GM18526 (cell line): ENCODE data around the gene KRTAP5-10.
"Not testable (repeated sequence)": the region's sequence is repeated elsewhere in the genome, so short reads cannot be mapped to it uniquely, and the experiment has no call there.

ENCODE experiments used
- POLR2A ChIP-seq: IDR thresholded peaks from 3 replicates; pipeline ENCODE4 v1.6.1; 2011; ENCODE audit not compliant: insufficient read length; ENCODE audit errors: extremely low read depth

Gene KRTAP5-10, protein sequence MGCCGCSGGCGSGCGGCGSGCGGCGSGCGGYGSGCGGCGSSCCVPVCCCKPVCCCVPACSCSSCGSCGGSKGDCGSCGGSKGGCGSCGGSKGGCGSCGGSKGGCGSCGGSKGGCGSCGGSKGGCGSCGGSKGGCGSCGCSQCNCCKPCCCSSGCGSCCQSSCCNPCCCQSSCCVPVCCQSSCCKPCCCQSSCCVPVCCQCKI

DNA sequence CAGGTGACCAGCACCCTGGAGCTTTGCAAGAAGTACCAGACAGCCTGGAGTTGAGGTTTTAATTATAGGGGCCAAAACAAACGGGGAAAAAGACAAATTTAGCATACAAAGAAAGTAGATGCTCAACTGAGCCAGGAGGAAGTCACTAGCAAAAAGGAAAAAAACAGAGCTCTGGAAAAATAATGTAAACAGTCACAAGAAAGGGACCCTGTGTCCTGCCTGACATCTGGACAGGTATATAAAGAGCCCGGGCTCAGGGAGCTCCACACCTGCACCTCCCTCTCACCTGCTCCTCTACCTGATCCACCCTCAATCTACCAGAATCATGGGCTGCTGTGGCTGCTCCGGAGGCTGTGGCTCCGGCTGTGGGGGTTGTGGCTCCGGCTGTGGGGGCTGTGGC is at the start of gene KRTAP5-10:
Gene KRTAP5-10, plus strand, starts transcription at position 301 of the 400 bp plus-strand sequence. Its CDS starts 25 bp downstream, at position 326.
- TF ChIP-seq POLR2A = no peak

DNA sequence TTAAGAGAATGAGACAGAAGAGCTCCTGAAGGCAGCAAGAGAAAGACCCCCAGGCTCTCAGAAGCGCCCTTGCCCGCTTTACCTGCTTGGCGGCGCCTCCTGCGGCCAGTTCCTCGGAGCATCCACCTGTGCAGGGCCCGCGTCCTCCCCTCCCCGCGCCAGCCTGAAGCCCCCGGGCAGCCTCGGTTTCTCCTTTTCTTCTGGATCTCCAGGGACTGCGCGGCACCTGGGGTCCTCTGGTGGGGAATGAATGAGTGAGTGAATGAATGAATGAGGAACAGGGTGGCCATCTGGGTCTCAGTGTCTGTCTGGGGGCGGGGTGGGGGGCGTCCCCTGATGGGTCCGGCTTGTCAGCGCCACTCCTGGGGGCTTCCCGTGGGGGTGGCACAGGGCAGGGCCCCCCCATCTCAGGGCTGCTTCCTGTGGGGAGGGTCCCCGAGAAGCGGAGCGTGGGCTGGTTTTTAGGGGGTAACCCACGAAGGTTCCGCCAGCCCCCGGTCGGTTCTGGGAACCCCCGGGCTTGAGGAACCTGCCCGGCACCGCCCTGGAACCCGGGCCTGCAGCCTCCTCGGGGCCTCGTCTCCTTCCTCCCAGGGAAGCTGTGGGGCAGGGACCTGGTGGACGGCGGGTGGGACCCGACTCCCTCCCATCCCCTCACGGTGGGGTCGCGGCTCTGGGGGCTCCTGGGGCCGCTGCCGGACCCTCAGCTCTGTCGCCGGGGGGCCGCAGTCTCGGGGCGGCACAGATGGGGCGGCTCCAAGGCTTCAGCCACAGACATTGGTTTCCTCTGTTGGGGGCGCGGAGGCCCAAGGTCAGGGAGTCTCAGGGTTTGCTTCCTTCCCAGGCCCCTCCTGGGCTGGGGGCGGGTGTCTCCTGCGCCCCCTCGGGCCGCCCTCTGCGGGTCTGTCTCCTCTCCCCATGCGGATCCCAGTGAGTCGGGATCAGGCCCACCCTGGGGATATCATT is 46.6 kb upstream of the KRTAP5-10 start:
- no peak for TF ChIP-seq POLR2A

DNA sequence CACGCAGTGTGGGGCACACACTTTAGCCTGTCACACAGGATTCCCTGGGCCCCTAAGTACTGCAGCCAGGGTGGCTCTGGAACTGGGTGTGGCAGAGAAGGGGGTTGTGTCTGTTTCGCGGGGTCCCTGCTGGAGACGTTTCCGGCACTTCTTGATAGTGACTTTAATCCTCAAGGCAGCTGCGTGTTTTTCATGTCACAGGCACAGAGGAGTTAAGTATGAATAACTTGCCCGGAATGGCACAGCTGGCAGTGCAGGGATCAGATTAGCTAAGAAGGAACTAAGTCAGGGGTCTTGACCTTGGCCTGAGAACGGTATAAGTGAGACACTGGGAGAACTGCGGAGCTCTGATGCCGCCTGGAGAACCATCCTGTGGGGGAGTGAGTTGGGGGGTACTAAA is 45.8 kb upstream of the KRTAP5-10 start:
- TF ChIP-seq POLR2A = no peak

DNA sequence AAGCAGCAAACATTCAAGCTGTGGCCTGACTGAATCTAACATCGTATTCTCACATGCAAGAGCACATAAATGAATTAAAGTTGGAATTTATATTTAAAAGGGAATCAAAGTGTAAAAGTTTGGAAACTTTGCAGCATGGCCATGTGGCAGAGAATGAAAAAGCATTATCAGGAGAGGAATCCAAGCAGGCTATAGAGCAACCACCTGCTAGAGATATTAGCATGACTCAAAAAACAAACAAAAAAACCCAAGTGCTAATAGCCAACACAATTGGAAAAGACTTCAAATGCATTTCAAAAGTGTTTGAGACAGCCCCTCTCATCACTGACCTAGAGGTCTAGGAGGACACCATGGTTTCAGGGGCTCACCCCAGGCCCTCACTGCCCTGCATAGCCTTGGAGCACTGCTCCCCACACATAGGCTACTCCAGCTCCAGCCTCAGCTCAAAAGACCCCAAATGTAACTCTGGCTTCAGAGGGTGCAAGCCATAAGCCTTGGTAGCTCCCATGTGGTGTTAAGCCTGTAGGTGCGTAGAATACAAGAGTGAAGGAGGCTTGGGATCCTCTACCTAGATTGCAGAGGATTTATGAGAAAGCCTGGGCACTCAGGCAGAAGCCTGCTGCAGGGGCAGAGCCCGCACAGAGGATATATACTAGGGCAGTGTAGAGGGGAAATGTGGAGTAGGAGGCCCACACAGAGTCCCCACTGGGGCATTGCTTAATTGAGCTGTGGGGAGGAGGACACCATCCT is 40.0 kb upstream of the KRTAP5-10 start:
- no peak for TF ChIP-seq POLR2A

DNA sequence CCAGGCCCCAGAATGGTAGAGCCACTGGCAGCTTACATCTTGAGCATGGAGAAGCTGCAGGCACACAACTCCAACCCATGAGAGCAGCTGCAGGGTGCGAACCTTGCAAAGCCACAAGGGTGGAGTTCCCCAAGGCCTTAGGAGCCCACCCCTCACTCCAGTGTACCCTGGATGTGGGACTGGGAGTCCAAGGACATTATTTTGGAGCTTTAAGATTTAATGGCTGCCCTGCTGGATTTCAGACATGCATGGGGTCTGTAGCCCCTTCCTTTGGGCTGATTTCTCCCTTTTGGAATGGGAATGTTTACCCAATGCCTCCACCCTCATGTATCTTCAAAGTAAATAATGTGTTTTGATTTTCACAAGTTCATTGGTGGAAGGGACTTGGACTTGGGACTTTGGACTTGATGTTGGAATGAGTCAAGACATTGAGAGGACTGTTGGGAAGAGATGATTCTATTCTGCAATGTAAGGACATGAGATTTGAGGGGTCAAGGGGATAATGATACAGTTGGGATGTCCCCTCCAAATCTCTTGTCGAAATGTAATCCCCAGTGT is 39.3 kb upstream of the KRTAP5-10 start:
- no peak for TF ChIP-seq POLR2A

DNA sequence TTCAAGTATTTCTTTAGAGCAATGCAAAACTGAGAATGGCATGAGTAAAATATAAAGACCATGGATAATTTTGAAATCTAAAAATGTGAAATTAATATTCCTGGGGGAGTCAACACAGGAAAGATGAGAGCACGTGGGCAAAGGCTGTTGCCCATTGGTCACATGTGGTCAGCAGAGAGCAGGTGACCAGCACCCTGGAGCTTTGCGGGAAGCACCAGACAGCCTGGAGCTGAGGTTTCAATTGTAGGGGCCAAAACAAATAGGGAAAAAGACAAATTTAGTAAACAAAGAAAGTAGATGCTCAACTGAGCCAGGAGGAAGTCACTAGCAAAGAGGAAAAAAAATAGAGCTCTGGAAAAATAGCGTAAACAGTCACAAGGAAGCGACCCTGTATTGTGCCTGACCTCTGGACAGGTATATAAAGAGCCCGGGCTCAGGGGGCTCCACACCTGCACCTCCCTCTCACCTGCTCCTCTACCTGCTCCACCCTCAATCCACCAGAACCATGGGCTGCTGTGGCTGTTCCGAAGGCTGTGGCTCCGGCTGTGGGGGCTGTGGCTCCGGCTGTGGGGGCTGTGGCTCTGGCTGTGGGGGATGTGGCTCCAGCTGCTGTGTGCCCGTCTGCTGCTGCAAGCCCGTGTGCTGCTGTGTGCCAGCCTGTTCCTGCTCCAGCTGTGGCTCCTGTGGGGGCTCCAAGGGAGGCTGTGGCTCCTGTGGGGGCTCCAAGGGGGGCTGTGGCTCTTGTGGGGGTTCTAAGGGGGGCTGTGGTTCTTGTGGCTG is 38.4 kb upstream of the KRTAP5-10 start, which contains the start of gene KRTAP5-7:
Gene KRTAP5-7, plus strand, starts transcription at position 472 of the 780 bp plus-strand sequence. Its CDS starts 34 bp downstream, at position 506.
- not testable (repeated sequence) for TF ChIP-seq POLR2A

DNA sequence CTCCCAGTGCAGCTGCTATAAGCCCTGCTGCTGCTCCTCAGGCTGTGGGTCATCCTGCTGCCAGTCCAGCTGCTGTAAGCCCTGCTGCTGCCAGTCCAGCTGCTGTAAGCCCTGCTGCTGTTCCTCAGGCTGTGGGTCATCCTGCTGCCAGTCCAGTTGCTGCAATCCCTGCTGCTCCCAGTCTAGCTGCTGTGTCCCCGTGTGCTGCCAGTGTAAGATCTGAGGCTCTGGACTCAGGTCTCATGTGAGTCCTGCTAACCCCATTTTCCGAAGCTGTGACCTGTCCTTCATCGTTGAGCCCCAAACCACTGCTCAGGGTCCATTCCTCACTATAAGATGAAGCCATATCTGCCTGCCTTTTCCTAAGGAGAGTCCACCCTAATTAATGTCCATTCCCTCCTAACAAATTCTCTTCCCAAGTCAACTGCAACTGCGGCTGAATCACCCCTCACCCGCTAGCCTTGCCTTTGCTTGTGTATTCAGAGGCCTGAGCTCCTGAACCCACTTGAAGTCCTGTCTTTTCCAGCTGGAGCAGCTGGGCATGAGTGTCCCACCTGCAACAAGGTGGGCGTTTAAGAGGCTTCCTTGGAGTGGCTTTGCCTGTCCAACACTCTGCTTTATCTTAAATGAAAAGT is 37.7 kb upstream of the KRTAP5-10 start:
- no peak for TF ChIP-seq POLR2A

DNA sequence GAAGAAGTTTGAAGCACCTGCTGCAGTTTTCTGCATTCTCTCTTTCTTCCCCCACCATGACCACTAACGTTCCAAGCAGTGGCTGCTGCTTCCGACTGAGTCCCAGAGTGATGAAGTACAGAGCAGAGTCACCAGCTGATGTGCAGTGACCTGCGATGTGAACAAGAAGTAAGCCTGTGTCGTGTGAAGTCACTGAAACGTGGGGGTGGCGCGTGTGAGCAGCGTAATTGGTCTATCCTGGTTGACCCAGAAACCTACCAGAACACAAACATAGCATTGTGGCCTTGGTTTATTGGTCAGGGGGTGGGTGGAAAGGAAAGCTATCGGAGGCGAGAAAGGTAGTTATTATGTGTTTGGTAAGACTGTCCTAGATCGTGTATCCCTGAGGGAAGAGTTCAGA is 34.8 kb upstream of the KRTAP5-10 start:
- no peak for TF ChIP-seq POLR2A

DNA sequence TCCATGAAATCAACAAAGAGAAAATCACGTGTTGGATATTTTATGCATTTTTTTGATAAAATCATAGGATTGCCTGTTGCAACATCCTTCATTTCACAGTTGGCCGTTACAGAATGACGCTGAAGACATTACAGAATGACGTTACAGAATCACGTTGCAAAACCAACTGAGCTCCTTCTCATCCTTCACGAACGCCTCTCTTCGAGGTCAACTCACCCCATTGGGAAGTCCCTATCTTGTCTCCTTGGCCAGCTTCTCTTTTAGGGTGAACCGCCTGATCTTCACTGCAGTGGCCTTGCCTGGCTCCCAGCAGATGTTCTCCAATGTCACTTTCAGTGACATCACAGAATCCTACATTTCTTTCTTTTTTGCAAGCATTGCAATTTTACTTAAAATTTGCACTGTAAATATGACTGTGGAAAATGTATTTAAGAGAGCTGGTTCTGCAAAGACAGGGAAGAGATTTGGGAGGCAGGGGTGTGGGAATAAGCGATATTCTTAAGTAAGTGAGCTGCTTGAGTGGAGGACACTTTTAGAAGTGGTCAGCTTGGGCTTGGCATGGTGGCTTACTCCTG is 33.2 kb upstream of the KRTAP5-10 start:
- no peak for TF ChIP-seq POLR2A

DNA sequence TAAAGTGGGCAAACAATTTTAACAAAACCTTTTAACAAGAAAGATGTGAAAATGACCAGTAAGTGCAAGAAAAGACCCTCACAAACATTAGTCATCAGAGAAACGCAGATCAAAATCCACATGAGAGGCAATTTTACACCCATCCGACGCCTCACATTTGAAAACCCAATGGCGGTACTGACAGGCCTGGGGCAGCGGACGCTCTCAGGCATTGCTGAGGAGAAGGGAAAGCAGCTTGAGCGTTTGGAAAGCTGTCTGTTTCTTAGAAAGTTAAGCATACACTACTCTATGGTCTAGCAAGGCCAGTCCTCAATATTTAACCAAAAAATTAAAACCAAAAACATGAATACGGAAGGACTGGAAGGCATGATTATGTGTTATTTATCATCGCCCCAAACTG is 29.5 kb upstream of the KRTAP5-10 start:
- no peak for TF ChIP-seq POLR2A

DNA sequence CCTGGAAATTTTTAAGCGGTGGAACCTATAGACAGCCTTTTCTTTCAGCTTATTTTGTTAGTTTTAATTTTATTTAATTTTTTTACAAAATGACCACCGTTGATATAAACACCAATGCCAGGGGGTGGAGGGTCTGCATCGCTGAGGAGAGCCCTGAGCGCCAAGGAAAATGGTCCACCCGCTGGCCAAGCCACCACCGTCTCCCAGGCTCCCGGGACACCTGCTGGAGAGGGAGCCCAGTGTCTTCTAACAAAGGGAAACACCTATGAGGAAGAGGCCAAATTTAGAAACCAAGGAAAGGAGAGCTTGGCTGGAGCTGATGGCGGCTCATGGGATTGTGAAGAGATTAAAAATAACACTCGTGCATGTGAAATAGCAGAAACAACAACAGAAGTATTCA is 27.8 kb upstream of the KRTAP5-10 start:
- TF ChIP-seq POLR2A = no peak

DNA sequence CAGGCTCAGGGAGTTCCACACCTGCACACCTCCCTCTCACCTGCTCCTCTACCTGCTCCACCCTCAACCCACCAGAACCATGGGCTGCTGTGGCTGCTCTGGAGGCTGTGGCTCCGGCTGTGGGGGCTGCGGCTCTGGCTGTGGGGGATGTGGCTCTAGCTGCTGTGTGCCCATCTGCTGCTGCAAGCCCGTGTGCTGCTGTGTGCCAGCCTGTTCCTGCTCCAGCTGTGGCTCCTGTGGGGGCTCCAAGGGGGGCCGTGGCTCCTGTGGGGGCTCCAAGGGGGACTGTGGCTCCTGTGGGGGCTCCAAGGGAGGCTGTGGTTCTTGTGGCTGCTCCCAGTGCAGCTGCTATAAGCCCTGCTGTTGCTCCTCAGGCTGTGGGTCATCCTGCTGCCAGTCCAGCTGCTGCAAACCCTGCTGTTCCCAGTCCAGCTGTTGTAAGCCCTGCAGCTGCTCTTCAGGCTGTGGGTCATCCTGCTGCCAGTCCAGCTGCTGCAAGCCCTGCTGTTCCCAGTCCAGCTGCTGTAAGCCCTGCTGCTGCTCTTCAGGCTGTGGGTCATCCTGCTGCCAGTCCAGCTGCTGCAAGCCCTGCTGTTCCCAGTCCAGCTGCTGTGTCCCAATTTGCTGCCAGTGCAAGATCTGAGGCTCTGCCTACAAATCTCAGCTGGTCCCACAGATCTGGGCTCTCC is 27.2 kb upstream of the KRTAP5-10 start, which contains the start of gene KRTAP5-8:
Gene KRTAP5-8, plus strand, starts transcription at position 49 of the 689 bp plus-strand sequence. Its CDS starts 31 bp downstream, at position 80.
- not testable (repeated sequence) for TF ChIP-seq POLR2A

DNA sequence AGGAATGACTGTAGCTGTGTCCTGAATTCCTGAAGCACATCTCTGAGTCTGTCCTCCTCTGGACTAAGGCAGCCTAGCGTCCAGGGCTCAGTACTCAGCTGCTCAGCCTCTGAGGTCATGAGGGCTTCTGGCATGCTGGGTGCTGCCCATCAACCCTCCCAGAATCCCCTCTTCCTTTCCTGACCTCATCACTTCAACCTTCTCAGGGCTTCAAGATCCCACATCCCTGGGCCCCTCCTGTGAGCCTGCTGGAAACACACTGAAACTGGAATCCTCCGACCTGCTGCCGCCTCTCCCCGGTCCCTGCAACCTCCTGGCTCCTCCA is 26.7 kb upstream of the KRTAP5-10 start:
- TF ChIP-seq POLR2A = no peak
